GM12878 (cell line): ENCODE results near the gene PCDHGA1. TPM values are rescaled to one million over a fixed set of nuclear protein-coding genes. Genes with fewer than 3 reads are reported as not detected.

Experiments used
- ATAC-seq: fragments of 200-7000 bp; cut with Tn5 transposase; 3 replicates; pipeline ENCODE4 v1.9.1; 2020; ENCODE audit warnings: mild to moderate bottlenecking, moderate library complexity
- BruUV-seq: library from RNA; stranded (reverse); fragments of 400-500 nt; replicated peaks from 2 replicates; lab custom pipeline; 2021; lab: Mats Ljungman, UMichigan
- CTCF ChIA-PET: fragments of 300-600 bp; sonication (Branson Sonifier 250); formaldehyde crosslinking; extraction: SDS; loops from one replicate; lab custom pipeline; 2021; ENCODE audit warnings: inconsistent platforms; lab: Yijun Ruan, JAX
- POLR2A ChIA-PET: fragments of 350-600 bp; formaldehyde crosslinking; extraction: SDS; loops from one replicate; lab custom pipeline; 2021; ENCODE audit warnings: inconsistent platforms; lab: Charles Lee
- RAD21 ChIA-PET: fragments of 300-600 bp; sonication (Branson Sonifier 250); formaldehyde crosslinking; loops from one replicate; lab custom pipeline; 2023; ENCODE audit warnings: antibody characterized with exemption; ENCODE audit not compliant: unreplicated experiment; lab: Charles Lee
- SMC1A ChIA-PET: fragments of 300-600 bp; sonication (Branson Sonifier 250); formaldehyde crosslinking; loops from one replicate; lab custom pipeline; 2023; ENCODE audit not compliant: unreplicated experiment, uncharacterized antibody; lab: Charles Lee
- DNase-seq: peaks from one replicate; pipeline ENCODE4 v3.0.0-alpha.2; 2011; ENCODE audit warnings: low read depth, low spot score
- FAIRE-seq: peaks from 3 replicates; lab custom pipeline; 2011; peaks lifted over from hg19 to GRCh38; lab: Jason Lieb, UNC
- H2AFZ ChIP-seq: 2 replicates; pipeline ENCODE4 v1.6.0; 2011; ENCODE audit warnings: low read depth, low read length, control low read depth; ENCODE audit not compliant: control insufficient read depth
- H3K27ac ChIP-seq: 2 replicates; pipeline ENCODE4 v1.5.1; 2011; ENCODE audit warnings: control low read depth; ENCODE audit not compliant: control insufficient read depth, insufficient read depth
- H3K27me3 ChIP-seq, 2 experiments: replicated peaks in 1 of 2; 2 replicates each; pipeline versions ENCODE4 v1.6.0 to v1.6.1; 2011; ENCODE audit warnings: low read length in 1 of 2; ENCODE audit not compliant: control insufficient read depth in 2 of 2, insufficient read depth in 2 of 2
- H3K36me3 ChIP-seq, 2 experiments: 2 replicates each; pipeline ENCODE4 v1.5.1; 2011; ENCODE audit warnings: low read length in 1 of 2; ENCODE audit not compliant: control insufficient read depth in 2 of 2, insufficient read depth in 2 of 2
- H3K4me1 ChIP-seq: 2 replicates; pipeline ENCODE4 v1.6.1; 2011; ENCODE audit warnings: mild to moderate bottlenecking, low read length, moderate library complexity, mixed read lengths; ENCODE audit not compliant: control insufficient read depth, insufficient read depth
- H3K4me2 ChIP-seq: 2 replicates; pipeline ENCODE4 v1.6.0; 2011; ENCODE audit warnings: control low read depth; ENCODE audit not compliant: control insufficient read depth, insufficient read depth
- H3K4me3 ChIP-seq: fragments of 200-600 bp; sonication (generic); 2 replicates; pipeline ENCODE4 v1.5.1; 2016
- H3K79me2 ChIP-seq: 2 replicates; pipeline ENCODE4 v1.6.0; 2011; ENCODE audit warnings: low read length; ENCODE audit not compliant: control insufficient read depth, insufficient read depth
- H3K9ac ChIP-seq: 2 replicates; pipeline ENCODE4 v1.8.0; 2011; ENCODE audit warnings: low read length, control low read depth, mixed read lengths; ENCODE audit not compliant: control insufficient read depth, insufficient read depth
- H3K9me3 ChIP-seq: replicated peaks from 3 replicates; pipeline ENCODE4 v1.5.1; 2011; ENCODE audit warnings: mild to moderate bottlenecking, low read length; ENCODE audit not compliant: control insufficient read depth, insufficient read depth
- H4K20me1 ChIP-seq: 2 replicates; pipeline ENCODE4 v1.6.0; 2011; ENCODE audit not compliant: control insufficient read depth, insufficient read depth
- CHD1 ChIP-seq: IDR thresholded peaks from 2 replicates; pipeline ENCODE4 v1.6.1; 2012; ENCODE audit warnings: low read depth, low read length, improper control_type of control experiment
- FOXK2 ChIP-seq: fragments of 450-650 bp; IDR thresholded peaks from 2 replicates; pipeline ENCODE4 v1.6.1; 2017; ENCODE audit warnings: mild to moderate bottlenecking, moderate library complexity
- JUND ChIP-seq: IDR thresholded peaks from 2 replicates; pipeline ENCODE4 v1.6.1; 2012; ENCODE audit warnings: low read depth, mild to moderate bottlenecking, low read length, improper control_type of control experiment, moderate library complexity
- LARP7 ChIP-seq: fragments of 450-650 bp; IDR thresholded peaks from 2 replicates; pipeline ENCODE4 v1.6.1; 2017; ENCODE audit warnings: mild to moderate bottlenecking
- NFIC ChIP-seq: IDR thresholded peaks from 2 replicates; pipeline ENCODE4 v1.6.1; 2012; ENCODE audit warnings: low read depth, mild to moderate bottlenecking, inconsistent platforms, low read length, moderate library complexity
- TAF1 ChIP-seq: IDR thresholded peaks from 2 replicates; pipeline ENCODE4 v1.6.1; 2011; ENCODE audit warnings: mild to moderate bottlenecking, low read depth, low read length, borderline replicate concordance
- YY1 ChIP-seq: IDR thresholded peaks from 2 replicates; pipeline ENCODE4 v1.6.1; 2011; ENCODE audit warnings: low read depth, mild to moderate bottlenecking, low read length
- ZNF217 ChIP-seq: fragments of 450-650 bp; IDR thresholded peaks from 2 replicates; pipeline ENCODE4 v1.6.1; 2017; ENCODE audit warnings: antibody characterized with exemption, mild to moderate bottlenecking
- WGBS: methylation state at CpG from one replicate; pipeline ENCODE4 v1.1.6; 2016; ENCODE audit warnings: low lambda C conversion rate; ENCODE audit not compliant: insufficient replicate concordance, insufficient coverage; ENCODE audit errors: missing lambda C conversion rate; 5-methylcytosine and 5-hydroxymethylcytosine counted together
- in situ Hi-C: fragments of 300-500 bp; cut with MboI; formaldehyde crosslinking; loops from 9 replicates; pipeline ENCODE4 v1.14.3; 2018; ENCODE audit warnings: mixed read lengths
- intact Hi-C: fragments of 100-400 bp; cut with micrococcal nuclease; formaldehyde crosslinking; loops from one replicate; pipeline ENCODE4 v1.14.2; 2022; ENCODE audit not compliant: unreplicated experiment
- polyA plus RNA-seq, 11 experiments: library from polyadenylated mRNA; depleted of rRNA in 4 of 11; unstranded in 6 of 11; stranded (reverse) in 5 of 11; fragments of >200 nt; fragmentation: Nextera tagmentation in 4 of 11; fragmentation: Illumina TruSeq in 1 of 11; extraction: Ambion mirVana in 4 of 11; extraction: Trizol in 1 of 11; gene quantifications; 1 replicate in 1 of 11; 2 replicates in 10 of 11; pipeline versions ENCODE4 v1.2.1 to v1.2.3, GENCODE V29; 2011 to 2016; ENCODE audit warnings: inconsistent platforms in 2 of 11, missing spikeins in 2 of 11, low read depth in 1 of 11
- total RNA-seq, 4 experiments: library from RNA; depleted of rRNA in 3 of 4; stranded (reverse); fragments of >200 nt in 3 of 4; fragmentation: Illumina TruSeq in 1 of 4; extraction: Trizol in 1 of 4; gene quantifications; 2 replicates each; pipeline versions ENCODE4 v1.2.1 to v1.2.3, GENCODE V29; 2013 to 2021

PCDHGA1 gene
- total and polyA plus RNA-seq, 10 of the 15 experiments (the other 5 are each of a cell fraction or from before 2014, with no cell fraction given), result 0.02 to 0.51 (median 0.19) TPM; not detected in 3

DNA sequence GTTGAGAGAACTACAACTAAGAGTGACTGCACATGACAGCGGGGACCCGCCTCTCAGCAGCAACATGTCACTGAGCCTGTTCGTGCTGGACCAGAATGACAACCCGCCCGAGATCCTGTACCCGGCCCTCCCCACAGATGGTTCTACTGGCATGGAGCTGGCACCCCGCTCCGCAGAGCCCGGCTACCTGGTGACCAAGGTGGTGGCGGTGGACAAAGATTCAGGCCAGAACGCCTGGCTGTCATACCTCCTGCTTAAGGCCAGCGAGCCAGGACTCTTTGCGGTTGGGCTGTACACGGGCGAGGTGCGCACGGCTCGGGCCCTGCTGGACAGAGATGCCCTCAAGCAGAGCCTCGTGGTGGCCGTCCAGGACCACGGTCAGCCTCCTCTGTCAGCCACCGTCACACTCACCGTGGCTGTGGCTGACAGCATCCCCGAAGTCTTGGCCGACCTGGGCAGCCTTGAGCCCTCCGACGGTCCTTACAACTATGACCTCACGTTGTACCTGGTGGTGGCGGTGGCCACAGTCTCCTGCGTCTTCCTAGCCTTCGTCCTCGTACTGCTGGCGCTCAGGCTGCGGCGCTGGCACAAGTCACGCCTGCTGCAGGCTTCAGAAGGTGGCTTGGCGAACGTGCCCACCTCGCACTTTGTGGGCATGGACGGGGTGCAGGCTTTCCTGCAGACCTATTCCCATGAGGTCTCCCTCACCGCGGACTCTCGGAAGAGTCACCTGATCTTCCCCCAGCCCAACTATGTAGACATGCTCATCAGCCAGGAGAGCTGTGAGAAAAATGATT lies 54.4 kb downstream of the PCDHGA1 start:
- Histone ChIP-seq H3K4me2 (no peak overlapping the region), H2AFZ (no peak overlapping the region), H3K9ac (no peak overlapping the region)
- TF ChIP-seq YY1, result no peak
- TF ChIP-seq JUND, result no peak
- TF ChIP-seq ZNF217, result no peak
- TF ChIP-seq NFIC, result no peak
- TF ChIP-seq LARP7, result no peak
- no peak for TF ChIP-seq TAF1
- TF ChIP-seq FOXK2, result no peak
- no peak for TF ChIP-seq CHD1
- TF ChIP-seq, all 136 proteins: peak for 0
- FAIRE-seq (no peak), DNase-seq (no peak), ATAC-seq (no peak)
- no peaks in the 10 kb centered on the region for H3K4me1 ChIP-seq
- H3K27me3 ChIP-seq, result no peaks in the 10 kb centered on the region
- in situ Hi-C loops, result no loop called here
- H3K4me3 ChIP-seq, result no peak overlapping the region
- CTCF ChIA-PET, result no interaction called here
- intact Hi-C loops, result no loop called here
- peaks cover 5% of the 10 kb centered on the region; the same call in 2 of the 3 replicates for H3K9me3 ChIP-seq
- no peak overlapping the region for H3K27ac ChIP-seq
- 95% methylated on average over 43 of the region's 43 CpGs for WGBS
- POLR2A ChIA-PET, result no interaction called here
- RAD21 ChIA-PET, result no interaction called here
- no TSS peak for BruUV-seq
- H4K20me1 ChIP-seq, result no peaks in the 10 kb centered on the region
- SMC1A ChIA-PET, result no interaction called here
- H3K36me3 ChIP-seq, result no peaks in the 10 kb centered on the region
- H3K79me2 ChIP-seq, result no peaks in the 10 kb centered on the region
